Adipocyte (in vitro differentiated cells): ENCODE measurements around the gene ARHGDIG.

Experiments
- DNase-seq: peaks from one replicate; pipeline ENCODE4 v3.0.0-alpha.2; 2015; ENCODE audit warnings: low read depth
- H3K27me3 ChIP-seq: replicated peaks from 2 replicates; pipeline ENCODE4 v1.7.0; 2013; ENCODE audit warnings: mild to moderate bottlenecking, low read length, moderate library complexity; ENCODE audit not compliant: control insufficient read depth, insufficient read depth
- H3K36me3 ChIP-seq: 2 replicates; pipeline ENCODE4 v1.7.0; 2013; ENCODE audit warnings: low read length, mild to moderate bottlenecking, moderate library complexity; ENCODE audit not compliant: control insufficient read depth, insufficient read depth, severe bottlenecking
- H3K4me1 ChIP-seq: 2 replicates; pipeline ENCODE4 v1.7.0; 2013; ENCODE audit warnings: mild to moderate bottlenecking, low read length, moderate library complexity; ENCODE audit not compliant: control insufficient read depth, insufficient read depth
- H3K4me3 ChIP-seq: 2 replicates; pipeline ENCODE4 v1.7.0; 2013; ENCODE audit warnings: mild to moderate bottlenecking, low read length, moderate library complexity
- H3K9ac ChIP-seq: 2 replicates; pipeline ENCODE4 v1.7.0; 2013; ENCODE audit warnings: mild to moderate bottlenecking, low read length, moderate library complexity
- H3K9me3 ChIP-seq: 2 replicates; pipeline ENCODE4 v1.7.0; 2013; ENCODE audit warnings: mild to moderate bottlenecking, low read length, moderate library complexity; ENCODE audit not compliant: control insufficient read depth

The ARHGDIG gene

DNA sequence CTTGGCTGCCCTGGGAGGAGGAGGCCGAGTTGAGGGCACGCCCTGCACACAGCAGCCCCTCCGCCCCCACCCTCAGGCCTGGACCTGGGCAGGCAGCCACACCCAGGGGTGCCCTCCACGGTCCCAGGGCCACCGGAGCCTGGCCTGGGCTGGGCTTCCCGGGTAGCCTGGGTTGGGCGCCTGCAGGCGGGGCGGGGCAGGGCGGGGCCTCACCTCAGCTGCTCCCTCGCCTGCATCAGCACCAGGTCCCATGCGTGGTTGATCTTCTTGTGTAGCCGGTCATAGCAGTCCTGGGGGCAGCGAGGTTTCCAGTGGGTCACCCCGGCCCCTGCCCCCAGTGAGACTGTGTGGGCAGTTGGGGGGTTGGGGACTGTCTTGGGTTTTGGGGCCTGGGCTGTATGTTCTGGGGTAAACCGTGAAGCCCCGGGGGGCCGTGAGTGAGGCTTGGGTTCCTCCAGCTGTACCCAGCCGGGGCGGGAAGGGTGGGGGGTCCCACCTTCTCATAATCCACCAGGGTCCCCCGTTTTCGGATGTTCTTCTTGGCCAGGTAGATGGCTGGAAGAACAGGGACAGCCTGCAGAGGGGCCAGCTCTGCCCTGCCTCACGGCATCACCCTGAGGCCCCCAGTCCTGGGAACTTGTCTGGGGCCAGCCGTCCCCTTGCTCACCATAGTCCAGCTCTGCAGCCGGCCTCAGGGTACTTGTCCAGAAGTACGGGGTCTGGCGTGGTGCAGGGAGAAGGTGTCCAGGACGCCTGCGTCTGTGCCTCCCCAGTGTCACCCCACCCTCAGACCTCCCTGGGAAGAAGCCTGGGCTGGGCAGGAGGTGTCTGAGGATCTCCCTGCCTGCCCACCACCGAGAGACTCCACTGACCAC, 6.6 kb upstream of the ARHGDIG start:
- H3K27me3 ChIP-seq = peaks cover 5% of the 10 kb centered on the region
- no peaks in the 10 kb centered on the region for H3K4me1 ChIP-seq
- H3K9ac ChIP-seq = no peak overlapping the region
- DNase-seq = no peak
- no peaks in the 10 kb centered on the region for H3K36me3 ChIP-seq
- no peaks in the 10 kb centered on the region for H3K9me3 ChIP-seq
- H3K4me3 ChIP-seq = no peak overlapping the region

DNA sequence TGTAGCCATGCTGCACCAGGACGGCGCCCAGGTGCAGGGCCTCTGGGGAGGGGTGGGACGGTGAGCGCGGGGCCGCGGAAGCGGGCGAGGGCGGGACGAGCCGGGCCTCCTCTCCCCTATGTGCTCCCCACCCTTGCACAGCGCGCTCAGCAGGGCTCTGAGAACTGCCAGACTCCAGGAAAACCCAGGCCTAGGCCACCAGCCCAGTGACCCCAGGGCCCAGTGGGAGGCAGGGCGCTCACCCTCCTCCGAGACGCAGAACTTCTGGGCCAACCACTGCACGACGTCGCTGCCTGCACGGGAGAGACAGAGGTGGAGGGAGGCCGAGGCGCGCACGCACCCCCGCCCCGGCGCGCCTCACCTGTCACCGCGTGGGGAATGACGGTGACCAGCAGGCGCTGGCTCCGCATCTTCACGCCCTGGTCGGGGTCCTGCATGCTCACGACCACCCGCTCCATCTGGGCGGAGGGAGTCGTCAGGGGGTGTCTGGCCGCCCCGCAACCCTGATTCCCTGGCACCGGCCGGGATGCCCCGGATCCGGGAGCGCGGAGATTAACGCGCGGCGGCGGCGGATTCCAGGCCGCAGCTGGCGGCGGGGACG, 5.2 kb upstream of the ARHGDIG start:
- peak overlapping the region; percentile 72 for H3K4me3 ChIP-seq
- H3K9me3 ChIP-seq = no peaks in the 10 kb centered on the region

DNA sequence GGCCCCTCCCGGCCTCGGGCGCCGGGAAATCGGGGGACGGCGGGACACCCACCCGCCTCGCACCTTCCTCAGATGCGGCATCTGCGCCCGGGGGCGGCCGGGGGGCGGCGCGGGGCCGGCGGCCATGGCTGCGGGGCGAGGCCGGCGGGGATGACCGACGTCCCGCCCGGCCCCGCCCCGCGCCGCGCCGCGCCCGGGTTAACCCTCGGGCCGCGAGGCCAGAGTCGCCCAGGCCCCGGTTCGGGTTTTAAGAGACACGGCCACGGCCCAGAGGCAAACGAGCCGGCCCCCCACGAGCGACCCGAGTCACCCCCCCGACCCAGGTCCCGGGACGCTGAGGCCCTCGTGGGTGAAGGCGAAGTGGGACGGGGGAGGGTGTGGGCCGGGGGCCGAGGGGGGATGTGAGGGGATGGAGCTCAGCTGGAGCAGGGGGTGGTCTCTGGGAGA, 4.6 kb upstream of the ARHGDIG start, which contains the start of gene RGS11:
Gene RGS11, minus strand, starts transcription at position 159 of the 447 bp plus-strand sequence. Its CDS starts 33 bp downstream, at position 126.
- DNase-seq = peak; percentile 50
- Histone ChIP-seq H3K4me3 (peak within 1 kb of the TSS; percentile 72), H3K9ac (no peak within 1 kb of the TSS), H3K36me3 (no peaks in the 10 kb centered on the region), H3K27me3 (peaks cover 5% of the 10 kb centered on the region), H3K9me3 (no peaks in the 10 kb centered on the region), H3K4me1 (no peaks in the 10 kb centered on the region)

More for the DNA sequence above, 5.2 kb upstream of the ARHGDIG start:
- peak; percentile 40 for DNase-seq
- H3K9ac ChIP-seq = no peak overlapping the region
- no peaks in the 10 kb centered on the region for H3K4me1 ChIP-seq
- peaks cover 5% of the 10 kb centered on the region for H3K27me3 ChIP-seq
- H3K36me3 ChIP-seq = no peaks in the 10 kb centered on the region

GRCh38 chr16:276426-277077, 3.8 kb upstream of the ARHGDIG start:
- Histone ChIP-seq H3K4me1 (no peaks in the 10 kb centered on the region), H3K4me3 (no peak overlapping the region), H3K27me3 (peaks cover 5% of the 10 kb centered on the region), H3K9me3 (no peaks in the 10 kb centered on the region), H3K36me3 (no peaks in the 10 kb centered on the region), H3K9ac (no peak overlapping the region)
- DNase-seq = no peak

- DNase-seq = peak; percentile 12
- peaks cover 5% of the 10 kb centered on the region for H3K27me3 ChIP-seq
- H3K4me3 ChIP-seq = no peak overlapping the region
- H3K9ac ChIP-seq = no peak overlapping the region
- H3K36me3 ChIP-seq = no peaks in the 10 kb centered on the region
- no peaks in the 10 kb centered on the region for H3K9me3 ChIP-seq
- no peaks in the 10 kb centered on the region for H3K4me1 ChIP-seq
Measured at GRCh38 chr16:278863-279366, 1.5 kb upstream of the ARHGDIG start.

DNA sequence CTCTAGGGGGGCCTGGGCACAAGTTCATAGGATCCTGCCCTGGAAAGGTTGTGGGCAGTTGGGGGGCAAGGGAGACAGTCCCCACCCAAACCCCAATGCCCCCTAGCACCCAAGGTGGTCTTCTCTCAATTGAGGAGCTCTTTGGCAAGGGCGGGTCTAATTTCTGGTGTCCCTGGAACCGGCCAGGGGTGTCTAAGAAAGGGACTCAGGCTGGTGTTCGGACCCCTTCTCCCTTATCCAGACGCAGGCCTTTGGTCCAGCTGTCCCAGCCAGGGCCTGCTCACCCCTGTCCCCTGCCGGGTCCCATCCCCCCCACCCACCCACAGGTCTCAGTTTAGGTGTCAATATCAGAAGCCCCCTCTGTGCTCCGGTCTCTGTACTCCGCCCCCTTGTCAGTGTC, 860 bp upstream of the ARHGDIG start:
- Histone ChIP-seq H3K4me1 (no peaks in the 10 kb centered on the region), H3K4me3 (no peak overlapping the region), H3K9me3 (no peaks in the 10 kb centered on the region), H3K27me3 (peaks cover 5% of the 10 kb centered on the region), H3K36me3 (no peaks in the 10 kb centered on the region), H3K9ac (no peak overlapping the region)
- DNase-seq = no peak

DNA sequence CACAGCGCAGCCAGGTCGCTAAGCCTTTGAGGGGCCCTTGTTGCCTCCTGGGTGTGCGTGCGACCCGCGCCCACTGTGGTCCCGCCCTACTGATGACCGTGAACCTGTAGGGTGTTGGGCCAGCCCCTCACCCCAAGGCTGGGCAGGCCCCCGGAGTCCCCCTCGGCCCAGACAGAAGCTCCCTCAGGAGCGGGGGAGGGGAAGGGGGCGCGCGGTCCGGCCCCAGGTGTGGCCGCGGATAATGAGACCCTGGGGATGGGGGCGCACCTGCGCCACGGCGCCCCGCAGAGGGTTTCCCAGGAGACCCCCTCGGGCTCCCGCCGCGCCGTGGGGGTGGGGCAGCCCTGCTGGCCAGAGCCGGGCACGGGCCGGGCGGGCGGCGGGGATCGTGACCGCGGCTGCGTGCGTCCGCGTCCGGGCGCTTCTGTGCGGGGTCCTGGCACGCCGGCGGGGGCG, 358 bp upstream of the ARHGDIG start:
- no peaks in the 10 kb centered on the region for H3K4me1 ChIP-seq
- H3K9ac ChIP-seq = no peak overlapping the region
- no peak for DNase-seq
- no peaks in the 10 kb centered on the region for H3K9me3 ChIP-seq
- no peaks in the 10 kb centered on the region for H3K36me3 ChIP-seq
- H3K4me3 ChIP-seq = no peak overlapping the region
- H3K27me3 ChIP-seq = peaks cover 3% of the 10 kb centered on the region

GRCh38 chr16:280991-281659, 734 bp downstream of the ARHGDIG start:
- no peak overlapping the region for H3K9ac ChIP-seq
- H3K36me3 ChIP-seq = no peaks in the 10 kb centered on the region
- no peak for DNase-seq
- no peaks in the 10 kb centered on the region for H3K27me3 ChIP-seq
- no peak overlapping the region for H3K4me3 ChIP-seq
- no peaks in the 10 kb centered on the region for H3K9me3 ChIP-seq
- H3K4me1 ChIP-seq = no peaks in the 10 kb centered on the region

DNA sequence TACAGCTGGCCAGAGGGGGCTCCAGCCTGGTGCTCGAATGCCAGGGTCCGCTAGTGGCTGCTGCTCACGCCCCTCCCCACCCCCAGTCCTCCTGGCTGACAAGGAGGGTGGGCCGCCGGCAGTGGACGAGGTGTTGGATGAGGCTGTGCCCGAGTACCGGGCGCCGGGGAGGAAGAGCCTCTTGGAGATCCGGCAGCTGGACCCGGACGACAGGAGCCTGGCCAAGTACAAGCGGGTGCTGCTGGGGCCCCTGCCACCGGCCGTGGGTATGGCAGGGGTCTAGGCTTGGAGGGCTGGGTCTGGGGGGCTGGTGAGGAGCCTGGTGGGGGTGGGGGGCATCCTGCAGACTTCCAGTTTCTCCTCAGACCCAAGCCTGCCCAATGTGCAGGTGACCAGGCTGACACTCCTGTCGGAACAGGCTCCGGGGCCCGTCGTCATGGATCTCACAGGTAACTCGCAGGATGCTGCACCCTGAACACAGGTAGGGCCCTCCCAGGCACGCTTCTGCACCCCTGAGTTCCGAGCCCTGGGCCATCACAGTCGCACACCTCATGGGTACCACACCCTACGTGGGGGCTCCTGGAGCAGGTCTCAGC, 1.4 kb downstream of the ARHGDIG start:
- Histone ChIP-seq H3K4me3 (no peak overlapping the region), H3K27me3 (no peaks in the 10 kb centered on the region), H3K9me3 (no peaks in the 10 kb centered on the region), H3K36me3 (no peaks in the 10 kb centered on the region), H3K9ac (no peak overlapping the region), H3K4me1 (no peaks in the 10 kb centered on the region)
- no peak for DNase-seq

DNA sequence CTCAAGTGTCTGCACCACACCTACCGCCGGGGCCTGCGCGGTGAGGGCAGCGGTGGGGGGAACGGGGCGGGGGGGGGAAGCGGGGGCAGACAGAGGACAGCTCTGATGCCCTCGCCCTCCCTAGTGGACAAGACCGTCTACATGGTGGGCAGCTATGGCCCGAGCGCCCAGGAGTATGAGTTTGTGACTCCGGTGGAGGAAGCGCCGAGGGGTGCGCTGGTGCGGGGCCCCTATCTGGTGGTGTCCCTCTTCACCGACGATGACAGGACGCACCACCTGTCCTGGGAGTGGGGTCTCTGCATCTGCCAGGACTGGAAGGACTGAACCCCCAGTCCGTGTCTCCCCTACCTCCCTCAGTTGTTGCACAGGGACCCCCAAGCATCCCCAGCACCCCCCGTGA, 2.1 kb downstream of the ARHGDIG start:
- H3K36me3 ChIP-seq = no peaks in the 10 kb centered on the region
- no peaks in the 10 kb centered on the region for H3K4me1 ChIP-seq
- H3K27me3 ChIP-seq = no peaks in the 10 kb centered on the region
- no peak overlapping the region for H3K9ac ChIP-seq
- H3K9me3 ChIP-seq = no peaks in the 10 kb centered on the region
- DNase-seq = no peak
- H3K4me3 ChIP-seq = no peak overlapping the region
